ENCODE data around the gene CNTNAP1.
"Not testable (repeated sequence)": the region's sequence is repeated elsewhere in the genome, so short reads cannot be mapped to it uniquely, and the experiment has no call there.

Gene CNTNAP1

DNA sequence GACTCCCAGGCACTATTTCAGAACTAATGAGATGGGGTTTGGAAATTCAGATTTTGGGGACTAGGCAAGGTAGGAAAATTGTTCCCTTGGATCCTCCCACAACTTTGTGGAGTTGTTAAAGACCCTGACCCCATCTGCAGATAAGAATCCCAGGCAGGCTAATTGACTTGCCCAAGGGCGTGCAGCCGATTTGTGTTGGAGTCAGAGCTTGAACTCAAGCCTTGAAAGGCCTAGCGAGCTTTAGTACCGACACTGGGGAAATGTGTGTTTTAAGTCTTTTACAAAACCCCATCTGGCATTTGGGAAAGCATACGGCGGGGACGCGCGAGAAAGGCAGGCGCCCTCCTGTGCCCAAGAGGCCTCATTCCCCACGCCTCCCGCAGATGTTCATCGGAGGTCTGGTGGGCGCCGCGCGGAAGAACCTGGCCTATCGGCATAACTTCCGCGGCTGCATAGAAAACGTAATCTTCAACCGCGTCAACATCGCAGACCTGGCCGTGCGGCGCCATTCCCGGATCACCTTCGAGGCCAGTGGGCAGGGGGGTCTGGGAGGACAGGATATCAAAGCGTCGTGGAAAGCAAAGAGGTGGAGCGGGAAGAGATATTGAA, 4.3 kb downstream of the CNTNAP1 start:
- no peak for DNase-seq

DNA sequence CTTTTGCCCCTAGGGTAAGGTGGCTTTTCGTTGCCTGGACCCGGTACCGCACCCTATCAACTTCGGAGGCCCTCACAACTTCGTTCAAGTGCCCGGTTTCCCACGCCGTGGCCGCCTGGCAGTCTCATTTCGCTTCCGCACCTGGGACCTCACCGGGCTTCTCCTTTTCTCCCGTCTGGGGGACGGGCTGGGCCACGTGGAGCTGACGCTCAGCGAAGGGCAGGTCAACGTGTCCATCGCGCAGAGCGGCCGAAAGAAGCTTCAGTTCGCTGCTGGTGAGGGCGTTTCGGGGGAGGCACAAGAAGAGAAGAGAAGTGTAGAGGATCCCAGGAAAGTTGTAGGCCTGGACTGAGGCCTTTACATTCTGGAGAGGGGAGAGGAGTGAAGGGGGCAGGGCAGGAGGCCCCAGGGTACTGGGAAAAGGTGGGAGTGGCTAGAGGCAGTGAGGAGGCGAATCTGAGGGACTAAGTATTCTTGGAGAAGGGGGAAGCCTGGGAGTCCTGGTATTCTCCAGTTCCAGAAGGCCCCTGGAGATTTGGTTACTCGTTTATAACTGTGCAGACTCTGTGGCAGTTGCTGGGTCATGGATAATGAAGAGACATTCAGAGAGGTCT, 5.5 kb downstream of the CNTNAP1 start:
- DNase-seq = no peak

DNA sequence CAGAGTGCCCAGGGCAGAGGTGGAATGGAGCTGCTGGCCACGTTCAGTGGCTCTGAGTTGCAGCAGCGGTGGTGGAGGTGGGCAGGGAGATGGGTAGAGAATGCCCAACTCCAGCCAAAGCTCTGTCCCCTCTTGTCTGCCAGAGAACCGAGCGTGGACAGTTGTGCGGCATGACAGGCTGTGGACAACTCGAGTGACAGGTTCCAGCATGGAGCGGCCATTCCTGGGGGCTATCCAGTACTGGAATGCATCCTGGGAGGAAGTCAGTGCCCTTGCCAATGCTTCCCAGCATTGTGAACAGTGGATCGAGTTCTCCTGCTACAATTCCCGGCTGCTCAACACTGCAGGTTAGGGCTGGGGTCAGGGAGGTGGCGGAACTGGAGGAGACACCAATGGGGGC, 8.3 kb downstream of the CNTNAP1 start:
- no peak for DNase-seq

DNA sequence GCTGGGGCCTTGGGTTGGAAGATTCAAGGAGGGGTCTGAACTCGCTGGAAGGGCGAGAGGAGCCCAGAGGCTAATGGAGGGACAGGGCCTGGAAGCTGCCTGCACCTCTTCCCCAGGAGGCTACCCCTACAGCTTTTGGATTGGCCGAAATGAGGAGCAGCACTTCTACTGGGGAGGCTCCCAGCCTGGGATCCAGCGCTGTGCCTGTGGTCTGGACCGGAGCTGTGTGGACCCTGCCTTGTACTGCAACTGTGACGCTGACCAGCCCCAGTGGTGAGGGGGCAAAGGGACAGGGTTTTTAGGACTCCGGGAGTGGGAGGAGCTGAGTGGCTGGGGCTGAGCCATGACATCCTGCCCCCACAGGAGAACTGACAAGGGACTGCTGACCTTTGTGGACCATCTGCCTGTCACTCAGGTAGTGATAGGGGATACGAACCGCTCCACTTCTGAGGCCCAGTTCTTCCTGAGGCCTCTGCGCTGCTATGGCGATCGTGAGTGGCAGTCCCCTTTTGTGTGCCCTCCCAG, 8.8 kb downstream of the CNTNAP1 start:
- no peak for DNase-seq

DNA sequence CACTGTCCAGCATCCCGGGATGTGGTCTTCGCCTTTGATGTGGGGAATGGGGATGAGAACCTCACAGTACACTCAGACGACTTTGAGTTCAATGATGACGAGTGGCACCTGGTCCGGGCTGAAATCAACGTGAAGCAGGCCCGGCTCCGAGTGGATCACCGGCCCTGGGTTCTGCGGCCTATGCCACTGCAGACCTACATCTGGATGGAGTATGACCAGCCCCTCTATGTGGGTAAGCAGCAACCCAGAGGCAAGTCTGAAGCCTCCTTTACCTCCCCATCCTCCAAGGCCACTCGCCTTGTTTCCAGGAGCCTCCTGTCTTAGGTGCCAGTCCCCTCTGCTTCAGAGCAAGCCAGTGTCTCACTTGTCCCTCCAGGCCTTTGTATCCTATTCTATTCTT, 10.2 kb downstream of the CNTNAP1 start:
- DNase-seq = no peak

DNA sequence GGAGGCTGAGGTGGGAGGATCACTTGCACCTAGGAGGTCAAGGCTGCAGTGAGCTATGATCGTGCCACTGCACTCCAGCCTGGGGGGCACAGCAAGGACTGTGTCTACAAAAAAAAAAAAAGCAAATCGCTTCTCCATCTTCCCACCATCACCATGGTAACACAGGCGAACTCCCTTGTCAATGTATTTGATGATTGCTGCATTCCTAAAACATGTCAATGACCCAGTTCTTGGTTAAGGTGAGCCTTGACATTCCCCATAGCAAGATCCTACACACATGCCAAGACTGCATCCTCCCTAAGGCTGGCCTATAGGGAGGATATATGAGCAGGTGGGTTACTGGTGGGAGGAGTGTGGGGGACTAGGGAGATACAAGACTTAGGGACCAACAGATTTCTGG, 12.2 kb downstream of the CNTNAP1 start:
- no peak for DNase-seq

DNA sequence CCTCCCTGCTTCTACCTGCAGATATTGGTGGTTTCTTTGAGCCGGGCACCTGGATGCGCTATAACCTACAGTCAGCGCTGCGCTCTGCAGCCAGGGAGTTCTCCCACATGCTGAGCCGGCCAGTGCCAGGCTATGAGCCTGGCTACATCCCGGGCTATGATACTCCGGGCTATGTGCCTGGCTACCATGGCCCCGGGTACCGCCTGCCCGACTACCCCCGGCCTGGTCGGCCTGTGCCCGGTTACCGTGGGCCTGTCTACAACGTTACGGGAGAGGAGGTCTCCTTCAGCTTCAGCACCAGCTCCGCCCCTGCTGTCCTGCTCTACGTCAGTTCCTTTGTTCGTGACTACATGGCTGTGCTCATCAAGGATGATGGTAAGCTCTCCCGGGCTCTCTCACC, 13.2 kb downstream of the CNTNAP1 start:
- DNase-seq = no peak

DNA sequence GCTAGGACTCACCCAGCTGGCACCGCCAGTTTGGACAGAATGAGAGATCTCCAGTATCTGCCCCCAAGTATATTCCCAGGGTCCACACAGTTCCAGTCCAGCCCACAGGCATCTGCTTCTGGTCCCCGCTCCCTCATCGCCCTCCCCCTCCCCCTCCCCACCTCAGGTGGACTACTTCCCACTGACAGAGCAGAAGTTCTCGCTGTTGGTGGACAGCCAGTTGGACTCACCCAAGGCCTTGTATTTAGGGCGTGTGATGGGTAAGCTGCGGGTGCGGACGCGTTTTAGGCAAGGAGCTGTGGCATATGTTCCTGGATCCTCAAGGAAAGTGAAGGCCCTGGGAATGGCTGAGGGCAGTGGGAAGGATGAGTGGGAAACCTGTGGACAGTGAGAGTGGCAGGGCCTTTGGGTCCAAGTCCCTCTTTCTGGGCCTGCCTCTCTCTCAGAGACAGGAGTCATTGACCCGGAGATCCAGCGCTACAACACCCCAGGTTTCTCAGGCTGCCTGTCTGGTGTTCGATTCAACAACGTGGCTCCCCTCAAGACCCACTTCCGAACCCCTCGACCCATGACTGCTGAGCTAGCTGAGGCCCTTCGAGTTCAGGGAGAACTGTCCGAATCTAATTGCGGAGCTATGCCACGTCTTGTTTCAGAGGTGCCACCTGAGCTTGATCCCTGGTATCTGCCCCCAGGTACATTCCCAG, 14.9 kb downstream of the CNTNAP1 start:
- no peak for DNase-seq

DNA sequence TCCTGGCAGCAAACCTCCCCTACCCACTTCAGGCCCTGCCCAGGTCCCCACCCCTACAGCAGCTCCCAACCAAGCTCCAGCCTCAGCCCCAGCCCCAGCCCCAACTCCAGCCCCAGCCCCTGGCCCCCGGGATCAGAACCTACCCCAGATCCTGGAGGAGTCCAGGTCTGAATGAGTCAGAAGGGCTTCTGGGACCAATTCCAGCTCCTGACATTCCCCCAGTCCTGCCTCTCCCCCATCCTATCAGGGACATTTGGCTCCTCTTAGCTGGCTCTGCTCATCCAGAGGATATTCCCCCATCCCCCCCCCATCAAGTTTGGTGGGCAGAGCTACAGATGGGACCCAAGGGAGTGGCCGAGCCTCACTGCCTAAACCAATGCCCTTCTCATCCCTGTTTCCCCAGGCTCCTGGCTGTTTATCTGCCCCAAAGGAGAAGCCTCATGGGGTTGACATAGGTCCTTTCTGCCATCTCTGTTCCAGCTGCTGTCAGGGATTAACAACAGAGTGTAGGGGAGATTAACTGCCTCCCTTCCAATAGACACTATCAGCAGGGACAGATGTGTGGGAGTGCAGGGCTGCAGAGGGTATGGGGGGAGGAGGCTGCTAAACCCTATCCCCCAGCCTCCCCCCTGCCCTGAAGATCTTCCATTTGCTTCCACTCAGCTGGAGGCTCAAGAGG, 16.5 kb downstream of the CNTNAP1 start:
- no peak for DNase-seq

DNA sequence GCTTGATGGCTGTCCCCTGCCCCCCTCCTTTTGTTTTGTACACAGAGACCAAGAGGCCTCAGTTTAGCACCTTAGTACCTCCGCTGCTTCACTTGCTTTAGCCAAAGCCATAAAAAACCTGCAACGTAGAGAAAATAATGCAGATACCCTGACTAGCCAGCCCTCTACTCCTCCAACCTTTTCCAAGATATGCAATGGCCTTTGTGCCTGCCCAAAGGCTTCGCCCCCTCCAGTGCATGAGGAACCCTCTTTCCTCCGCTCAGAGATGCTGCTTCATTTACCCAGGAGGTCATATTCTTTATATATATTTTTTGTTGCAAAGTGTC, 17.0 kb downstream of the CNTNAP1 start:
- DNase-seq = no peak

DNA sequence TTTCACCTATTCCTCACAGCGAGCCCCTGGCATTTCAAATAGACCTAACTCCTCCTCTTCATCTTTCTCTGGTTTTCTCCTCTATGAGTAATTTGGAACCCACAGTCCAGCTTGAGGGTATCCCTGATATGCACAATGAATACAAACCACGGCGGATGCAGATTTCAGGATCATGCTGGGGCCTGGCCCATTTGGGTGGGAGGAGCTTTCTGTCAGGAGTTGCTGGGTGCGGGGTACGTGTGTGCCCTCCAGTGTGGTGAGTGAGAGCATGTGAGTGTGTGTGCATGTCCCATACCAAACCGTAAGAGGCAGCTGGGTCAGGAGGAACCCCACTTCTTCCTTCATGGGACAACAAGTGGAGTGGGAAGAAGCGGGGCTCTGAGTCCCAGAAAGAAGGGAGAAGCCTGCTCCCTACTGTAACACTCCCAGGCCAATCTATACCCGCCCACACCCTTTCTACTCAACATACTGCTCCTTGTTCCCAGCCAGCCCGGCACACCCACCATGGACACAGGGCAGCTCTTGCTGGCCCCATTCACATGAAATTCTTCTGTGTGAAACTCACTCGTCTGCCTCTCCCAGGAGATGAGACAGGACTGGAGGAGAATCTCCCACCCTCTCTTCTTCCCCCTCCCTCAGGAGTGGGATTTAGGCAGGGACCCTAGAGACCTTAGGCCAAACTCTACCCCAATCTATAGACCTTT, 18.4 kb downstream of the CNTNAP1 start:
- DNase-seq = no peak

DNA sequence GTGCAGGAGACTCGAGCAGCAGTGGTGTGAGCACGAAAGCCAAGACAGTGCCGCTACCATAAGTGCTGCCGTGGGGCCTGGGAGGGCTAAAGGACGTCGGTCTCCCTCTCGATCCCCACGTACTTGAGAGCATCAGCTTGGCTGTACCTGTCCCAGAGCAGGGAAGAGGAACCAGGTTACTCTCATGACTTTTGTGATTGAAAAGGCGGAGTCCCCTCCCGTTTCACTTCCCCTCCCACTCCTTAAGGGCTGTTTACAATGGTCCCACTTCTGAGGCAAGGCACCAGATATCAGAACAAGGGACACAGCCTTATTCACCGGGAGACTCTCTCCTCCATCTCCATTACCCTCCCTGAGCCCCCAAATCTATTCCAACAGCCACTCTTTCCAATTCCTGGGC, 20.1 kb downstream of the CNTNAP1 start:
- no peak for DNase-seq

DNA sequence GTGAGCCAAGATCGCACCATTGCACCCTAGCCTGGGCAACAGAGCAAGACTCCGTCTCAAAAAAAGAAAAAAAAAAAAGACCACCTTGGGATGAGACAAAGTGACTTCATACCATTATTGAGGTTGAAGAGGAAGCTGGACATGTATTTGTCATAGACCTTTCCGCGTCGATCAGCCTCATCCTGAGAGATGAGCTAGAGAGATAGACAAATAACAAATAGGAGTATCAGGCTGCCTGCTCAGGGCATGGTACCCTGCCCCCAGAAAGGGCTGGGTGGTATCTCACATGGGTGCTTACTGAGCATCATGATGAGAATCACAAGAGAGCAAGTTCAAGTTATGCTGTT, 22.1 kb downstream of the CNTNAP1 start:
- DNase-seq = peak; percentile 72

DNA sequence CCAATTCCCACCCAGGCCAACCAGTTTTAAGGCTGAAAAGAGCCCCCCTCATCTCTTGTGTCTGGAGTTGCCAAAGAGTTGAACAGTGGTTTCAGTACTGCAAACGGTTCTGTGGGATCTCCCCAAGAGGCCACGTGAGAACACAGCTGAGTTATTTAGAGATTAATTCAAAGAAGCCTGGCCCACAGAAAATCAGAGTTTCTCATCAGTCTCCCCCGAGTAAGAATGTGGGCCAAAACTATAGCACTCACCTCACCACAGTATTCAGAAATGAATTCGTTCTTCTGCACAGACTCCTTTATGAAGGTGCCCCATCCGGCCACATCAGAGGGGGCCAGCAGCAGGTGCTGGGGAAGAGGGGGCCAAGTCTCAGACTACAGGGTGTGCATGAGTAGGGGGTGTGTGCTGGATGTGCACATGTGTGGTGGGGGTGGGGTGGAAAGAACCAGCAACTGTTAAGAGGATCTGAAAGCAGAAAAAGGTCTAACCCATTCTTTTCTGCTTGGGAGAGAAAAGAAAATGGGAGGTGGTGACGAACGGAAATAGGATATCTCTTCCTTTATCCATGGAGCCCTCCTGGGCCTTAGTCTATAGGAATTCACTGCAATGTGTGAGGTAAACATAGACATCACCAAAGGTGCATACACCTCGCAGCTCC, 22.6 kb downstream of the CNTNAP1 start:
- DNase-seq = peak; percentile 95

DNA sequence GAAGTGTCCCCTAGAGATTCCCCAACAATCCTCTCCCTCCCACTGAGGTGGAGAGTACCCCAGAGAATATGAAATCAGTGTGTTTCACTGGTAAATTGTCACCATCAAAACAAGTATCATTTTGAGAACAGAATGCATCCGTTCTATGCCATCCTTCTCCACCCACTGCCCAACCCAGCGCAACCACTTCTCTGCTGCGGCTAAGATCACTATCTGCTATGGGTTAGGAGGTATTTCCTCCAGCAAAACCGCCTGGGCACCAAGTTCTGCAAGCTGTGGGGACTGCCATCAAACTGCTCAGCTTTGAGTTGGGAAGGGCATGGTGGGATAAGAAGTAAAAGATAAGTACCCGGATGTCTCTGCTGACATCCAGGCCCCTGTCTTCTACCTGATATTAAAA, 24.4 kb downstream of the CNTNAP1 start:
- DNase-seq = peak; percentile 94

DNA sequence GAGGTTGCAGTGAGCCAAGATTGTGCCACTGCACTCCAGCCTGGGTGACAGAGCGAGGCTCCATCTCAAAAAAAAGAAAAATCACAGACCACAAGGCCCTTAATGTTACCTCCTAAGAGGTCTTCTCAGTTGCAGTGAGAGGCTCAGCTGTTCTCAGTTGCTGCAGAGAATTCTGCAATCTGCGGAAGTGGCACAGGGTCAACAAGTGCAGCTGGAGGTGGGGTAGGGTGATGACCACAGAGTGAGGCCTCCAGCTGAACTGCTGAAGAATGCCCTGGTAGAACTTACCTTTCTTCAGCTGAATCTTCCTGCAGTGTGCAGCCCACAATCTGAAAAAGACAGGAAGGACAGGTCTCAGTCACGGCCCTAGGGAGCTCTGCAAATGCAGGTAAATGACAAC, 26.3 kb downstream of the CNTNAP1 start:
- DNase-seq = peak; percentile 28

DNA sequence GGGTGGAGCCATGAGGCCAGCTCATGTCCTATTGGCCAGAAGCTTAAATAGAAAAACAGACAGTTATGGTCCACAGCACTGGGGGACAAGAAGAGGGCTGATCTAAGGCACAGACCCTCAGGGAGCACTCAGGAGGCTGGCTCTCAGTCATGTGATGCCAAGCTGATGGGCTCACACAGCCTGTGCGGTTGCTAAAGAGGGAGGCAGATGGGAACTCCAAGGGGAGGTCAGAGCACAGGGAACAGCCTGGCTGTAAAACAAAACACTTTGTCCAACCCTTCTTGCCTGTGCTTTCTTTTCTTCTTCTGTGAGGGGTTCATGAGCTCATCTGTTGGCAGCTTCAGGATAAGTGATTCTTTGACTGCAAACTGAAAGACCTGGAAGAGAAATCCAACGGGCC, 27.2 kb downstream of the CNTNAP1 start:
- no peak for DNase-seq

DNA sequence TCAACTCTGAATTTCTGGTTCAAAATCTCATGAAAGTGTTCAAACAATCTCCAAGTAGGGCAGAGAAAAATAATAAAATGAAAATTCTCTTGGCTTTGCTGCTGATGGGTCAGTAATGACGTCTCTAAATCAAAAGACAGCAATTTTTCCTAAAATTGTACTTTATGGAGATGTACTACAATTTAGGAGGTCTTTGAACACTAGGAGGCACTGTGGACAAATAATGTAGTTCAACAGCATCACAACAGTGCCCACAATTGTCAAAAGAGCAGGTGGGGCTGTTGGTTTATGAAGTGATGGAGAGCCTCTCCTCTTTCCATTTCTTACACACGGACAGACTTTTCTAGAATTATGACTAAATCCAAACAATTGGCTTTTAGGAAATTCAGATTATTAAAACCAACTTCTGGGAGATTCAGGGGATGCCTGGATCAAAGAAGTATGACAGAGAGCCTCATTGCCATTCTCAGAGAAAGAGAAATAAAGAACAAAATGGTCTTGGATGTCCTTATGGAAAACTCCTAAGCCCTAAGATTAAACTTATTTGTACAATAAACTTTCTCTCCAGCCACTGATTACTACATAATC, 38.8 kb downstream of the CNTNAP1 start:
- peak; percentile 71 for DNase-seq

DNA sequence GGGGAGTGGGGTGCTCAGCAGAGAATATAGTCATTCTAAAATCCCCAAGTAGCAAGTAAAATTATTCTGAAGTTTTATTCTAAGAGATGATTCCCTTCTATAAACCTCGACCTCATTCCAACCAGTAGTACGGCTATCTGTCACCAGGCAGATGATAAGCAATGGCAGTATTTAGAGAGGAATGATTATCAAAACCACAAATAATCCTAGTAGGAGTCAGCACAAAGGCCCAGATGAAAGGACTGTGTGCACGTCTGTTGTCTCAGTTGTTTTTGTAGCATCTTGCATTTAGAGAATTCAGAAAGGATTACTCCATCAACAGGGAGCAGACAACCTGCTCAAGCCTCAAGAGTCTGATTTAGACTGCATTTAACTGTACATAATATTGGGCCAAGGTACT, 41.3 kb downstream of the CNTNAP1 start:
- no peak for DNase-seq

DNA sequence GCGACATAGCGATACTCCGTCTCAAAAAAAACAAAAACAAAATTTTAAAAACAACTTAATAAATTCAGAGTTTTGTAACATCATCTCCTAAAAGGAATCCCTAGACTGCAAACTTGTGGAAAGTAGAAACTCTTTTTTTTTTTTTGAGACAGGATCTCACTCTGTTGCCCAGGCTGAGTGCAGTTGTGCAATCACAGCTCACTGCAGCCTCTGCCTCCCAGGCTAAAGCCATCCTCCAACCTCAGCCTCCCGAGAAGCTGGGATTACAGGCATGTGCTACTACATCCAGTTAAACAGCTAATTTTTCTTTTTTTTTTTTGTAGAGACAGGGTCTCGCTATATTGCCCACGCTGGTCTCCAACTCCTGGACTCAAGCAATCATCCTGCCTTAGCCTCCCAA, 42.8 kb downstream of the CNTNAP1 start:
- no peak for DNase-seq

DNA sequence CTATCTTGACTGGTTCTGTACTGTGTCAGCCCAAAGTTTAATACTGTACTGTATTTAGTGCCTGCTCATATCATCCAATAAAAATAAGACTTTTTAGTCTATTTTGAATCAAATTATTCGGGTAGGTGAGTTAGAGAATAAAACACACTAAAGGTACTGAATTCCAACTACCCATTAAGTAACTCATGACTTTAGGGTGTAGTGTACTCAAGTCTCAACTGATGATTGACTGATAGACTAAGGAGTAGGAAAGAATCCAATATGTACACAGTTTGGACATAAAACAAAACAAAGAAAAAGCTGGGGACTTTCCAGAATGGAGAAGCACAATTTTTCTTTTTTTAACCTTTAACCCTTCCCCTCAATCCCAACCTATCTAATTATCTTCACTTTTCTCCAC, 58.4 kb downstream of the CNTNAP1 start:
- no peak for DNase-seq

DNA sequence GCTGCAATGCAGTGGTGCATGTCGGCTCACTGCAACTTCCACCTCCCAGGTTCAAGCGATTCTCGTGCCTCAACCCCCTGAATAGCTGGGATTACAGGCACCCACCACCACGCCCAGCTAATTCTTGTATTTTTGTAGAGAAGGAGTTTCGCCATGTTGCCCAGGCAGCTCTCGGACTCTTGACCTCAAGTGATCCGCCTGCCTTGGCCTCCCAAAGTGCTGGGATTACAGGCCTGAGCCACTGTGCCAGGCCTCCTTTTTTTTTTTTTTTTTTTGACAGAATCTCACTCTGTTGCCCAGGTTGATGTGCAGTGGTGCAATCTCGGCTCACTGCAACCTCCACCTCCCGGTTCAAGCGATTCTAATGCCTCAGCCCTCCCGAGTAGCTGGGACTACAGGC, 60.6 kb downstream of the CNTNAP1 start:
- DNase-seq = not testable (repeated sequence)
